NB4 (cell line): ENCODE results near the gene TEPSIN.

Experiments used
- POLR2A ChIP-seq: IDR thresholded peaks from 2 replicates; pipeline ENCODE4 v1.6.1; 2011; ENCODE audit warnings: mild to moderate bottlenecking; ENCODE audit not compliant: insufficient read length; ENCODE audit errors: extremely low read depth
- TF ChIP-seq, protein P1 (sequence below): IDR thresholded peaks from one replicate; pipeline ENCODE4 v1.5.1; 2012; ENCODE audit warnings: low read depth, low read length

- TF ChIP-seq, protein P1, sequence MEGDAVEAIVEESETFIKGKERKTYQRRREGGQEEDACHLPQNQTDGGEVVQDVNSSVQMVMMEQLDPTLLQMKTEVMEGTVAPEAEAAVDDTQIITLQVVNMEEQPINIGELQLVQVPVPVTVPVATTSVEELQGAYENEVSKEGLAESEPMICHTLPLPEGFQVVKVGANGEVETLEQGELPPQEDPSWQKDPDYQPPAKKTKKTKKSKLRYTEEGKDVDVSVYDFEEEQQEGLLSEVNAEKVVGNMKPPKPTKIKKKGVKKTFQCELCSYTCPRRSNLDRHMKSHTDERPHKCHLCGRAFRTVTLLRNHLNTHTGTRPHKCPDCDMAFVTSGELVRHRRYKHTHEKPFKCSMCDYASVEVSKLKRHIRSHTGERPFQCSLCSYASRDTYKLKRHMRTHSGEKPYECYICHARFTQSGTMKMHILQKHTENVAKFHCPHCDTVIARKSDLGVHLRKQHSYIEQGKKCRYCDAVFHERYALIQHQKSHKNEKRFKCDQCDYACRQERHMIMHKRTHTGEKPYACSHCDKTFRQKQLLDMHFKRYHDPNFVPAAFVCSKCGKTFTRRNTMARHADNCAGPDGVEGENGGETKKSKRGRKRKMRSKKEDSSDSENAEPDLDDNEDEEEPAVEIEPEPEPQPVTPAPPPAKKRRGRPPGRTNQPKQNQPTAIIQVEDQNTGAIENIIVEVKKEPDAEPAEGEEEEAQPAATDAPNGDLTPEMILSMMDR, result no peak
- TF ChIP-seq POLR2A, result no peak
Measured at GRCh38 chr17:81196505-81197408, 42.1 kb downstream of the TEPSIN start.
